Activated CD8-positive, alpha-beta T cell treated with anti-CD3 and anti-CD28 coated beads for 36 hours (primary cell): ENCODE data around the gene QPCT. TPM values are rescaled to one million over a fixed set of nuclear protein-coding genes. Genes with fewer than 3 reads are reported as not detected.

Experiments used
- ATAC-seq: fragments of 200-7000 bp; cut with Tn5 transposase; one replicate; pipeline ENCODE4 v1.10.0; 2021; ENCODE audit warnings: mild to moderate bottlenecking, moderate library complexity
- CTCF ChIA-PET: fragments of 350-600 bp; sonication (Branson Sonifier 250); formaldehyde crosslinking; loops from one replicate; lab custom pipeline; 2021; ENCODE audit warnings: antibody characterized with exemption; lab: Charles Lee
- POLR2A ChIA-PET: fragments of 350-600 bp; sonication (Branson Sonifier 250); formaldehyde crosslinking; loops from one replicate; lab custom pipeline; 2021; ENCODE audit warnings: antibody characterized with exemption; lab: Charles Lee
- DNase-seq: peaks from one replicate; pipeline ENCODE4 v3.0.0-alpha.2; 2020
- H3K27ac Mint-ChIP-seq: one replicate; pipeline ENCODE4 v1.8.0; 2021; ENCODE audit warnings: mild to moderate bottlenecking, mixed read lengths
- H3K27me3 Mint-ChIP-seq: one replicate; pipeline ENCODE4 v1.8.0; 2021; ENCODE audit warnings: mixed read lengths
- H3K36me3 Mint-ChIP-seq: one replicate; pipeline ENCODE4 v1.8.0; 2021; ENCODE audit warnings: low read depth, mixed read lengths
- H3K4me1 Mint-ChIP-seq: one replicate; pipeline ENCODE4 v1.8.0; 2021; ENCODE audit warnings: low read depth, mixed read lengths
- H3K4me3 Mint-ChIP-seq: one replicate; pipeline ENCODE4 v1.8.0; 2021; ENCODE audit warnings: mild to moderate bottlenecking, moderate library complexity, mixed read lengths
- H3K9me3 Mint-ChIP-seq: one replicate; pipeline ENCODE4 v1.8.0; 2021; ENCODE audit warnings: mixed read lengths
- CTCF ChIP-seq: fragments of 200-600 bp; IDR thresholded peaks from one replicate; pipeline ENCODE4 v1.8.0; 2022; ENCODE audit warnings: antibody characterized with exemption, mild to moderate bottlenecking
- intact Hi-C: fragments of 100-400 bp; cut with micrococcal nuclease; formaldehyde crosslinking; loops from one replicate; pipeline ENCODE4 v1.10.0; 2022
- total RNA-seq, 2 experiments: library from RNA; stranded (reverse); gene quantifications; one replicate each; pipeline ENCODE4 v1.2.3, GENCODE V29; 2021

QPCT gene
- total RNA-seq, 2 experiments from 2014 or later, result 0.29 to 0.56 TPM

- intact Hi-C loops, result no loop called here
- TF ChIP-seq CTCF, result no peak
- DNase-seq (no peak), ATAC-seq (no peak)
- POLR2A ChIA-PET, result interaction anchor here (0.6 to 0.7 kb wide), 6 partner anchors 49 to 1465 kb away, joined by 3 to 4 read pairs (median 3); no protein-coding TSS in a partner anchor
- CTCF ChIA-PET, result interaction anchor here (0.7 kb wide), 1 partner anchor 40 kb away, joined by 3 read pairs; no protein-coding TSS in a partner anchor
- H3K27ac Mint-ChIP-seq, result no peak overlapping the region
- no peak overlapping the region for H3K4me3 Mint-ChIP-seq
- H3K4me1 Mint-ChIP-seq, result peaks cover 27% of the 10 kb centered on the region
- H3K27me3 Mint-ChIP-seq, result no peaks in the 10 kb centered on the region
- H3K9me3 Mint-ChIP-seq, result no peaks in the 10 kb centered on the region
- peaks cover 14% of the 10 kb centered on the region for H3K36me3 Mint-ChIP-seq
Observed at GRCh38 chr2:37300578-37300977, 43.9 kb upstream of the QPCT start.

GRCh38 chr2:37301408-37301807 is 43.0 kb upstream of the QPCT start:
- no peaks in the 10 kb centered on the region for H3K27me3 Mint-ChIP-seq
- intact Hi-C loops, result no loop called here
- CTCF ChIA-PET, result interaction anchor here (0.7 kb wide), 1 partner anchor 39 kb away, joined by 3 read pairs; no protein-coding TSS in a partner anchor
- no peak for DNase-seq
- POLR2A ChIA-PET, result interaction anchor here (0.6 to 0.8 kb wide), 7 partner anchors 22 to 1464 kb away, joined by 3 to 4 read pairs (median 3); no protein-coding TSS in a partner anchor
- no peak overlapping the region for H3K4me3 Mint-ChIP-seq
- H3K4me1 Mint-ChIP-seq, result peaks cover 33% of the 10 kb centered on the region
- no peak for TF ChIP-seq CTCF
- H3K36me3 Mint-ChIP-seq, result peaks cover 14% of the 10 kb centered on the region
- ATAC-seq, result no peak
- H3K27ac Mint-ChIP-seq, result no peak overlapping the region
- H3K9me3 Mint-ChIP-seq, result no peaks in the 10 kb centered on the region

GRCh38 chr2:37302701-37303252 is 41.7 kb upstream of the QPCT start:
- peaks cover 33% of the 10 kb centered on the region for H3K4me1 Mint-ChIP-seq
- H3K27me3 Mint-ChIP-seq, result no peaks in the 10 kb centered on the region

GRCh38 chr2:37306024-37306423 is 38.4 kb upstream of the QPCT start:
- ATAC-seq, result no peak
- DNase-seq, result no peak
- ChIA-PET POLR2A (no interaction called here), CTCF (no interaction called here)
- Mint-ChIP-seq H3K36me3 (peaks cover 4% of the 10 kb centered on the region), H3K27ac (no peak overlapping the region), H3K9me3 (no peaks in the 10 kb centered on the region), H3K4me1 (peaks cover 30% of the 10 kb centered on the region), H3K27me3 (no peaks in the 10 kb centered on the region), H3K4me3 (no peak overlapping the region)
- no peak for TF ChIP-seq CTCF
- intact Hi-C loops, result no loop called here

More at GRCh38 chr2:37302701-37303252, 41.7 kb upstream of the QPCT start:
- H3K27ac Mint-ChIP-seq, result no peak overlapping the region
- H3K36me3 Mint-ChIP-seq, result peaks cover 14% of the 10 kb centered on the region
- H3K9me3 Mint-ChIP-seq, result no peaks in the 10 kb centered on the region
- DNase-seq (no peak), ATAC-seq (no peak)
- intact Hi-C loops, result no loop called here
- POLR2A ChIA-PET, result interaction anchor here (1.0 kb wide), 1 partner anchor 57 kb away, joined by 3 read pairs; no protein-coding TSS in a partner anchor
- no peak overlapping the region for H3K4me3 Mint-ChIP-seq
- TF ChIP-seq CTCF, result no peak
- CTCF ChIA-PET, result no interaction called here

- intact Hi-C loops, result no loop called here
- no peak overlapping the region for H3K27ac Mint-ChIP-seq
- no peaks in the 10 kb centered on the region for H3K27me3 Mint-ChIP-seq
- ChIA-PET CTCF (interaction anchor here (0.9 to 1.0 kb wide), 2 partner anchors 9 to 12 kb away, joined by 3 to 5 read pairs; no protein-coding TSS in a partner anchor), POLR2A (no interaction called here)
- no peak for DNase-seq
- TF ChIP-seq CTCF, result no peak
- peaks cover 4% of the 10 kb centered on the region for H3K36me3 Mint-ChIP-seq
- no peaks in the 10 kb centered on the region for H3K9me3 Mint-ChIP-seq
- no peak overlapping the region for H3K4me3 Mint-ChIP-seq
- ATAC-seq, result no peak
- H3K4me1 Mint-ChIP-seq, result peaks cover 33% of the 10 kb centered on the region
Observed at GRCh38 chr2:37307500-37307899, 36.9 kb upstream of the QPCT start.
